Mesendoderm (in vitro differentiated cells): ENCODE measurements around the gene TTLL1.

Experiments used
- DNase-seq: peaks from one replicate; pipeline ENCODE4 v3.0.0; 2013
- H2AK5ac ChIP-seq: 2 replicates; pipeline ENCODE4 v1.6.1; 2013; ENCODE audit warnings: low read length, inconsistent platforms
- H2BK120ac ChIP-seq: 2 replicates; pipeline ENCODE4 v1.6.1; 2013; ENCODE audit warnings: low read depth, mild to moderate bottlenecking, low read length, moderate library complexity, mixed read lengths
- H2BK15ac ChIP-seq: replicated peaks from 2 replicates; pipeline ENCODE4 v1.6.1; 2013; ENCODE audit warnings: low read depth, mild to moderate bottlenecking, moderate library complexity
- H2BK5ac ChIP-seq: 2 replicates; pipeline ENCODE4 v1.6.1; 2013; ENCODE audit warnings: low read length, inconsistent platforms
- H3K18ac ChIP-seq: 2 replicates; pipeline ENCODE4 v1.6.1; 2013; ENCODE audit warnings: mild to moderate bottlenecking, low read length, mixed read lengths
- H3K23ac ChIP-seq: one replicate; pipeline ENCODE4 v1.6.1; 2013; ENCODE audit warnings: low read length
- H3K27ac ChIP-seq: 2 replicates; pipeline ENCODE4 v1.5.1; 2013; ENCODE audit warnings: low read depth, mild to moderate bottlenecking, inconsistent platforms, low read length, moderate library complexity
- H3K27me3 ChIP-seq: 2 replicates; pipeline ENCODE4 v1.6.1; 2013; ENCODE audit warnings: low read length, control low read depth, mild to moderate bottlenecking, inconsistent platforms; ENCODE audit not compliant: insufficient read depth, poor library complexity
- H3K36me3 ChIP-seq: 2 replicates; pipeline ENCODE4 v1.6.1; 2013; ENCODE audit warnings: low read length, inconsistent platforms; ENCODE audit not compliant: control insufficient read depth, insufficient read depth
- H3K4ac ChIP-seq: one replicate; pipeline ENCODE4 v1.6.1; 2013; ENCODE audit warnings: low read depth, mild to moderate bottlenecking, low read length, moderate library complexity
- H3K4me1 ChIP-seq: 2 replicates; pipeline ENCODE4 v1.6.1; 2013; ENCODE audit warnings: low read depth, low read length, inconsistent platforms; ENCODE audit not compliant: control insufficient read depth
- H3K4me2 ChIP-seq: 2 replicates; pipeline ENCODE4 v1.6.1; 2013; ENCODE audit warnings: low read length
- H3K4me3 ChIP-seq: 2 replicates; pipeline ENCODE4 v1.5.1; 2013; ENCODE audit warnings: mild to moderate bottlenecking, low read length
- H3K56ac ChIP-seq: one replicate; pipeline ENCODE4 v1.6.1; 2013; ENCODE audit warnings: low read length
- H3K79me1 ChIP-seq: 2 replicates; pipeline ENCODE4 v1.6.1; 2013; ENCODE audit warnings: low read length, inconsistent platforms
- H3K79me2 ChIP-seq: 2 replicates; pipeline ENCODE4 v1.6.1; 2013; ENCODE audit warnings: mild to moderate bottlenecking, low read length; ENCODE audit not compliant: control insufficient read depth, insufficient read depth
- H3K9ac ChIP-seq: 2 replicates; pipeline ENCODE4 v1.6.1; 2013; ENCODE audit warnings: low read length, inconsistent platforms
- H4K5ac ChIP-seq: one replicate; pipeline ENCODE4 v1.6.1; 2013; ENCODE audit warnings: low read length
- H4K8ac ChIP-seq: one replicate; pipeline ENCODE4 v1.6.1; 2013; ENCODE audit warnings: low read depth, mild to moderate bottlenecking, control low read depth, low read length, moderate library complexity
- WGBS: extraction: QIAGEN DNeasy Blood & Tissue Kit; methylation state at CpG from one replicate; pipeline ENCODE4 v1.1.7; 2013; ENCODE audit warnings: low lambda C conversion rate, missing lambda C conversion rate; ENCODE audit not compliant: insufficient coverage; ENCODE audit errors: extremely low coverage; 5-methylcytosine and 5-hydroxymethylcytosine counted together

Gene TTLL1

GRCh38 chr22:43113526-43114251 is 24.5 kb upstream of the TTLL1 start:
- Histone ChIP-seq H4K8ac (no peak overlapping the region), H3K9ac (no peak overlapping the region)

GRCh38 chr22:43110927-43111623 is 21.9 kb upstream of the TTLL1 start:
- no peak overlapping the region for H4K5ac ChIP-seq
- no peak overlapping the region for H4K8ac ChIP-seq
- no peak overlapping the region for H3K23ac ChIP-seq
- no CpG with 5 or more reads among the region's 86 CpGs for WGBS
- H3K4me2 ChIP-seq: peak overlapping the region; percentile 64
- H3K56ac ChIP-seq: peak overlapping the region; percentile 42
- H2AK5ac ChIP-seq: no peak overlapping the region
- H3K27ac ChIP-seq: no peak overlapping the region
- no peaks in the 10 kb centered on the region for H3K79me1 ChIP-seq
- peaks cover 23% of the 10 kb centered on the region for H3K27me3 ChIP-seq
- no peaks in the 10 kb centered on the region for H3K4me1 ChIP-seq
- H3K4ac ChIP-seq: no peak overlapping the region
- no peak overlapping the region for H3K4me3 ChIP-seq
- H3K18ac ChIP-seq: no peak overlapping the region
- H2BK15ac ChIP-seq: no peak overlapping the region
- H3K36me3 ChIP-seq: no peaks in the 10 kb centered on the region
- no peak overlapping the region for H3K9ac ChIP-seq
- H2BK120ac ChIP-seq: no peak overlapping the region
- H3K79me2 ChIP-seq: no peaks in the 10 kb centered on the region
- H2BK5ac ChIP-seq: no peak overlapping the region
- DNase-seq: no peak

More at GRCh38 chr22:43113526-43114251, 24.5 kb upstream of the TTLL1 start:
- Histone ChIP-seq H3K4me3 (no peak overlapping the region), H3K56ac (no peak overlapping the region), H2BK5ac (no peak overlapping the region), H3K79me2 (no peaks in the 10 kb centered on the region), H3K23ac (no peak overlapping the region), H3K27ac (no peak overlapping the region), H3K27me3 (peaks cover 23% of the 10 kb centered on the region), H3K4ac (no peak overlapping the region), H2BK120ac (no peak overlapping the region), H4K5ac (no peak overlapping the region), H2AK5ac (no peak overlapping the region), H3K79me1 (no peaks in the 10 kb centered on the region), H3K18ac (no peak overlapping the region), H3K4me1 (no peaks in the 10 kb centered on the region), H3K36me3 (no peaks in the 10 kb centered on the region), H2BK15ac (no peak overlapping the region), H3K4me2 (no peak overlapping the region)
- no CpG with 5 or more reads among the region's 13 CpGs for WGBS
- DNase-seq: no peak

DNA sequence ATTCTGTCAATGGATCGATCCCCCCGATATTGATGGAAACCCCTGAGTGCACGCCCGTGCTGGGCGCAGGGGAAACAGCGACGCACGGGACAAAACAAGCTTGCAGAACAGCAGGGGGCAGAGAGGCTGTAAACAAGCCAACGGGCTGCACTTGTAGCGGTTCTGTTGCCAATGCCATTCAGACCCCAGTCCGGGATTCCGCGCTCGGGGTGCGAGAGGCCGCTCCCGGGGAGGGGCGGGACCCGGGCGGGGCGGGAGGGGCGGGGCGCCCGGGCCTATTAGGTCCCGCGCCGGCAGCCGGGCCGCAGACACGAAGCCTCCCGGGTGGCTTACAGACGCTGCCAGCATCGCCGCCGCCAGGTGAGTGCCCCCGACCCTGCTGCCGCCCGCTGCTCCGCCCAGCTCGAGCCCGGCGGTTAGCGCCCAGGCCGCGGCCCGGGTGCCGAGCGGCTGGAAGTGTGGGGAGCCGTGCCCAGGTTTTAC is 21.3 kb upstream of the TTLL1 start, which contains the start of gene BIK:
Gene BIK, plus strand, starts transcription at position 307 of the 483 bp plus-strand sequence. CDS start 13,273 bp downstream, outside the sequence.
- H3K79me1 ChIP-seq: no peaks in the 10 kb centered on the region
- H4K5ac ChIP-seq: no peak within 1 kb of the TSS
- H2BK5ac ChIP-seq: no peak within 1 kb of the TSS
- peak; percentile 62 for DNase-seq
- no peak within 1 kb of the TSS for H2BK15ac ChIP-seq
- H2BK120ac ChIP-seq: no peak within 1 kb of the TSS
- no CpG with 5 or more reads among the region's 49 CpGs for WGBS
- peaks cover 23% of the 10 kb centered on the region for H3K27me3 ChIP-seq
- H3K18ac ChIP-seq: no peak within 1 kb of the TSS
- H3K56ac ChIP-seq: peak within 1 kb of the TSS; percentile 42
- no peaks in the 10 kb centered on the region for H3K36me3 ChIP-seq
- no peak within 1 kb of the TSS for H3K27ac ChIP-seq
- H3K4ac ChIP-seq: no peak within 1 kb of the TSS
- H3K79me2 ChIP-seq: no peaks in the 10 kb centered on the region
- H3K4me1 ChIP-seq: no peaks in the 10 kb centered on the region
- H3K23ac ChIP-seq: no peak within 1 kb of the TSS
- no peak within 1 kb of the TSS for H3K4me3 ChIP-seq
- no peak within 1 kb of the TSS for H2AK5ac ChIP-seq
- H3K9ac ChIP-seq: no peak within 1 kb of the TSS
- H4K8ac ChIP-seq: no peak within 1 kb of the TSS
- H3K4me2 ChIP-seq: peak within 1 kb of the TSS; percentile 74

DNA sequence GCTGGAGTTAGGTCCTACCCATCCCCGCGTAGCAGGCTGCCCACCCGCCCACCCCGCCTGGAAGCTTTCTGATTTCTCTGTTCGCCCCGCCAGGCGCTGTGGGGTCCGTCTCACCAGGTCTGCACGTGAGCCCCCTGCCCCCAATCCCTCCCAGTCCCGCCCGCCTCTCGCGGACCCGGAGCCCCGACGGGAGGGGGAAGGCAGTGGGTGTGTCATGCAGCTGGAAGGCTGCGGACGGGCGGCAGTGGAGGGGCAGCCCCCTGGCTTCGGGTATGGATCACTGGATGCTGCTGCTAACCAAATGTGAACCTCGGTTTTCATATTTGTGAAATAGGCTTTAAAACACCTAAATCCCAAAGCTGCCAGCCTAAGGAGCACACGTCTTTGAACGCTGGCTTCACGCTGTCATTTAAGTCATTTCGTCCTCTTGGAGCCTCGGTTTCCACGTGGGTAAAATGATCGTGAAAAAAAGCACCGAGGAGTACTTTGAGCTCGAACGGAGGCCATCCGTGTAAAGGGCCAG is 20.8 kb upstream of the TTLL1 start:
- H3K4me1 ChIP-seq: no peaks in the 10 kb centered on the region
- no peaks in the 10 kb centered on the region for H3K36me3 ChIP-seq
- no peak overlapping the region for H3K23ac ChIP-seq
- no peak overlapping the region for H2BK120ac ChIP-seq
- no peaks in the 10 kb centered on the region for H3K79me1 ChIP-seq
- H3K9ac ChIP-seq: no peak overlapping the region
- no peak overlapping the region for H4K8ac ChIP-seq
- no peak overlapping the region for H3K18ac ChIP-seq
- no peak overlapping the region for H2AK5ac ChIP-seq
- DNase-seq: no peak
- H3K27ac ChIP-seq: no peak overlapping the region
- H3K4ac ChIP-seq: no peak overlapping the region
- H2BK15ac ChIP-seq: no peak overlapping the region
- WGBS: no CpG with 5 or more reads among the region's 32 CpGs
- H3K4me2 ChIP-seq: peak overlapping the region; percentile 74
- no peaks in the 10 kb centered on the region for H3K79me2 ChIP-seq
- no peak overlapping the region for H4K5ac ChIP-seq
- peaks cover 23% of the 10 kb centered on the region for H3K27me3 ChIP-seq
- no peak overlapping the region for H3K4me3 ChIP-seq
- H2BK5ac ChIP-seq: no peak overlapping the region
- H3K56ac ChIP-seq: no peak overlapping the region

DNA sequence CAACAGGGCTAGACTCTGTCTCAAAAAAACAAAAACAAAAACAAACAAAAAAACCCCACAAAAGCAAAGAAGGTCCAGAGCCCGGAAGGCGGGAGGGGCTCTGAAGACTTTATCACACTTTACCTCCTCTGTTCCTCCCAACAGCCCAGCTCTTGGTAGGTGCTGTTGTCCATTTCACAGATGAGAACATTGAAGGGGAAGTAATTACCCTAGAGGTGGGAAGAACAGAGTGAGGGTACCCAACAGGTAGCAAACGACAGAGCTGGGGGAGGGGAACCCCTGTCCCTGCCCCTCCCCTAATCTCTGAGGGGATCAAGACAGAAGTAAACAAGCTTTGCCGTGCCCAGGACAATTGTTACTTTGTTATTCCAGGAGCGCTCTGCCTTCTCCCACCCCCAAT is 20.3 kb upstream of the TTLL1 start:
- Histone ChIP-seq H3K27me3 (peaks cover 23% of the 10 kb centered on the region), H3K9ac (no peak overlapping the region), H3K79me1 (no peaks in the 10 kb centered on the region), H3K56ac (no peak overlapping the region), H2BK5ac (no peak overlapping the region), H4K5ac (no peak overlapping the region), H3K4ac (no peak overlapping the region), H2BK15ac (no peak overlapping the region), H2BK120ac (no peak overlapping the region), H3K36me3 (no peaks in the 10 kb centered on the region), H3K79me2 (no peaks in the 10 kb centered on the region), H2AK5ac (no peak overlapping the region), H3K4me3 (no peak overlapping the region), H3K23ac (no peak overlapping the region), H3K4me1 (no peaks in the 10 kb centered on the region), H4K8ac (no peak overlapping the region), H3K27ac (no peak overlapping the region), H3K4me2 (no peak overlapping the region), H3K18ac (no peak overlapping the region)
- no peak for DNase-seq
- WGBS: no CpG with 5 or more reads among the region's 5 CpGs
